Uterus (tissue), 2 donors: Measurements from ENCODE around the gene MED25.

ENCODE experiments used
- POLR2A ChIP-seq, 2 donors: fragments of 450-650 bp; IDR thresholded peaks; one replicate each; pipeline ENCODE4 v1.6.1; 2016; ENCODE audit warnings: antibody characterized with exemption in 2 of 2, mild to moderate bottlenecking in 1 of 2, moderate library complexity in 1 of 2
- TF ChIP-seq, protein P1 (sequence below), 4 experiments: fragments of 200-600 bp in 2 of 4; fragments of 450-650 bp in 2 of 4; sonication (generic) in 2 of 4; IDR thresholded peaks; one replicate each; pipeline ENCODE4 v1.5.1; 2016 to 2019; ENCODE audit warnings: antibody characterized with exemption in 4 of 4, mild to moderate bottlenecking in 2 of 4, moderate library complexity in 1 of 4

- TF ChIP-seq, protein P1, sequence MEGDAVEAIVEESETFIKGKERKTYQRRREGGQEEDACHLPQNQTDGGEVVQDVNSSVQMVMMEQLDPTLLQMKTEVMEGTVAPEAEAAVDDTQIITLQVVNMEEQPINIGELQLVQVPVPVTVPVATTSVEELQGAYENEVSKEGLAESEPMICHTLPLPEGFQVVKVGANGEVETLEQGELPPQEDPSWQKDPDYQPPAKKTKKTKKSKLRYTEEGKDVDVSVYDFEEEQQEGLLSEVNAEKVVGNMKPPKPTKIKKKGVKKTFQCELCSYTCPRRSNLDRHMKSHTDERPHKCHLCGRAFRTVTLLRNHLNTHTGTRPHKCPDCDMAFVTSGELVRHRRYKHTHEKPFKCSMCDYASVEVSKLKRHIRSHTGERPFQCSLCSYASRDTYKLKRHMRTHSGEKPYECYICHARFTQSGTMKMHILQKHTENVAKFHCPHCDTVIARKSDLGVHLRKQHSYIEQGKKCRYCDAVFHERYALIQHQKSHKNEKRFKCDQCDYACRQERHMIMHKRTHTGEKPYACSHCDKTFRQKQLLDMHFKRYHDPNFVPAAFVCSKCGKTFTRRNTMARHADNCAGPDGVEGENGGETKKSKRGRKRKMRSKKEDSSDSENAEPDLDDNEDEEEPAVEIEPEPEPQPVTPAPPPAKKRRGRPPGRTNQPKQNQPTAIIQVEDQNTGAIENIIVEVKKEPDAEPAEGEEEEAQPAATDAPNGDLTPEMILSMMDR (IDR thresholded peaks at IDR 0.05): no peak
- TF ChIP-seq POLR2A (IDR thresholded peaks at IDR 0.05): no peak
Measured at GRCh38 chr19:49795615-49796014, 22.5 kb upstream of the MED25 start.
